Activated CD4-positive, CD25-positive, alpha-beta regulatory T cell (primary cell): Measurements from ENCODE around the gene CFAP100.

Source experiments
- DNase-seq, 4 experiments: peaks; one replicate each; lab custom pipeline; 2025; lab: John Stamatoyannopoulos, UW

Gene CFAP100

DNA sequence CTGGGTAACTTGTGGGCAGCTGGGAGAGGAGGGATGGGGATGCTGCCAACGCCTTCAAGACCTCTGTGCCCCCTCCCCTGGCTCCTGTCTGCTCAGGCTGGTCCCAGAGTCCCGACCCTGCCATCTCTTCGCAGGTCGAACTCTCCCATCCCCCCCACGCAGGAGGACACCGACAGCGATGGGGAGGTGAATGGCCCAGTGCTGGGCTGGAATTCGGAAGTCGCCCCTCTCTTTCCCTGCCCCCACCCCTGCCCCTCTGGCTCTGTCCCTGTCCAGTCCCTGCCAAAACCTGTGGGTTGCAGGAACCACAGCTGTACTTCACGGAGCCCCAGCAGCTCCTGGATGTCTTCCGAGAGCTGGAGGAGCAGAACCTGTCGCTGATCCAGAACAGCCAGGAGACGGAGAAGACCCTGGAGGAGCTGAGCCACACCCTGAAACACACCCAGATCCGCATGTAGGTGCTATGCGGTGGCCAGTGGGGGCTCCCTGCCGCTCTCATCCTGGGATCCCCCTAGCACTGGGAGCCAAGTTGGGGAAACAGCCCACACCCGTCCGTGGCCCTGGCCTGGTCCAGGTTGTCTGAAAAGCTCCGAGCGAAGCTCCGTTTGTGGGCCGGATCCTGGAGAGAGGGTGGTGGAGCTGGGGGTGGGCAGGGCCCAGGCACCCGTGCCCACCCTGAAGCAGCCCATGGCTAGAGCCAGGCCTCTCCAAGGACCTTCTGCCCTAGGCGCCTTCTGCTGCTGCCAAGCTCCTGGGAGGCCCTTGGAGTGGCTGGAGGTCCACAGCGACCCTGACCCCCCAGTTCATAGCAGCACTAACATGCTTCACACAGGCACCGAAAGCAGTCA, 28.7 kb downstream of the CFAP100 start:
- DNase-seq = no peak

DNA sequence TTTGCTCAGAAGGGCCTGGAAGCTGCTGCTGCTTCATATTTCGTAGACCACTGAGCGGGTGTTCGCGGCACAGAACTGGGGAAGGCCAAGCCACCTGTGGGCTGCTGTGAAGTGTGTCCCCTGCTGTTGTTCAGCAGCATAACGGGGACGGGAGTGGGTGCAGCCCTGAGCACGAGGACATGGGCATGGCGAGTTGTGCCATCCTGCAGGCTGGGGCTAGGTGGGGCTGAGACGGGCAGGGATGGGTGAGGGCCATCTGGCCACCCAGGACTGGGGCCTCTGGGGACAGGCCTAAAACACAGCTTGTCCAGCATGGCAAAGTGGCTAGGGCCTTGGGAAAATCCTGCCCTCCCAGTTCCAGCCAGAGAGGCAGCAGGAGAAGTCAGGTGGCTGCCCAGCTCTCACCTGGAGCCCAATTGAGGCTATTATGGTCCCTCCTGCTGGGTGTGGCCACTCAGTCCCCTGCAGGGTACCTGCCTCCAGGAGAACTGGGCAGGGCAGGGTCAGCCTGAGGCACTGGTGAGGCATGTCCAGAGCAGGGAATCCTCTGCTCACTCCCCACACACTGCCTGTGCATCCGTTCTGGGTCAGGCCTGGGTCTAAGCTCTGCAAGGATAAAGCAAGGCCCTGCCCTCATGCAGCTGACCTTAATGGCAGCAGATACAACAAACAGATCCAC, 29.5 kb downstream of the CFAP100 start:
- no peak for DNase-seq

DNA sequence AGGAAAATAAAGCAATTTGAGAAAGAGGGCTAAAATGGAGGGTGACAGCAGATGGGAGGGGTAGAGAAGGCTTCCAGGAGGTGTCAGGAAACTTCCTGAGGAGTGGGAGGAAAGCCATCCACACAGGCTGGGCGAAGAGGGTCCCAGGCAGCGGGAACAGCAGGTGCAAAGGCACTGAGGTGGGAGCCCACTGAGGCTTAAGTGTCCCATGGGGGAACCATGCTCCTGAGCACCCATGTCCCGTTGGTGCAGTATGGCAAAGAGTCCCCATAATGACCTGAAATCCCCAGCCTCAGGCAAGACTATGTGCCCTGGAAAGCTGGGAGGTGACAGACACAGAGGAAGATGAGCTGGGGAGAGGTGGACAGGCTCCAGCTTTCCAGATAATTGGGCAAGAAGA, 30.0 kb downstream of the CFAP100 start:
- no peak for DNase-seq

DNA sequence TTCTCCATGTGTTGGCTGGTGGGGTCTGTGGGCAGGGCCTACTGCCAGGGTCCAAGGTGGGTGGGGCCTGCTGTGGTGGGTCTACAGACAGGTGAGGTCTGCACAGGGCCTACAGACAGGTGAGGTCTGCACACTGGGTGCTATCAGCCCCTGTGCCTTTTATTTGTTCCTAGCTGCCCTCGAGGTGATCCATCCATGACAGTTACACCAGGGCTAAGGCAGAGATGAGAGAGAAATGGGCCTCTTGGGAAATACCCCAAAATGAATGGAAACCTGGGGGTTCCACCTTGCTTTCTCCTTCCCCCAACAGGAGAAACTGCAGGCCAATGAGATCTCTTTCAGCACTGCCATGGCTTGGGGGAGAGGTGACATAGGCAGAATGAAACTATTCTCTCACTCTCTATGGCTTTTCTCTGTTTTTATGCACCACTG, 36.4 kb downstream of the CFAP100 start:
- no peak for DNase-seq

DNA sequence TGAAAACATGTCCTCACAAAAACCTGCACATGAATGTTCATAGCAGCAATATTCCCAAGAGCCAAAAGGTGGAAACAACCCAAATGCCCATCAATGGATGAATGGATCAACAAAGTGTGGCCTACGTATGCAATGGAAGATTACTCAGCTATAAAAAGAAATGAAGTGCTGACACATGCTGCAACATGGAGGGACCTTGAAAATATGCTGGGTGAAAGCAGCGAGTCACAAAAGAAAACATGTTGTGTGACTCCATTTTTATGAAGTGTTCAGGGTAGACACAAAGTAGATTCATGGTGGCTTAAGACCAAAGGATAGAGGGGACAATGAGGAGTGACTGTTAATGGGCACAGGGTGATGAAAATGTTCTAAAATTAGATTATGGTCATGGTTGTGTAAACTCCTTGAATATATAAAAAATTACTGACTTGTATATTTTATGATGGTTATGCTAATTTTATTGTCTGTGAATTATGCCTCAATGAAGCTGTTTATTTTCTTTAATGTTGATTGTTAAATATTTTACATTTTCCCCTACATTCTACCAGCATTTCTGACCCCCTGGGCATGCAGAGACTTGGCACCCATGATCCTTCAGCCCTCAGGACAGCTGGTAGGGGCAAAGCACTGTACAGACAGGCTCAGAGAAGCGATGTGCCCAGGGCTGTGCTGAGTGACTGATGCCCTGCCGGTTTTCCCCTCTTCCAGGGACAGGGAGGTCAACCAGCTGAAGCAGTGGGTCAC, 37.8 kb downstream of the CFAP100 start:
- DNase-seq = no peak

DNA sequence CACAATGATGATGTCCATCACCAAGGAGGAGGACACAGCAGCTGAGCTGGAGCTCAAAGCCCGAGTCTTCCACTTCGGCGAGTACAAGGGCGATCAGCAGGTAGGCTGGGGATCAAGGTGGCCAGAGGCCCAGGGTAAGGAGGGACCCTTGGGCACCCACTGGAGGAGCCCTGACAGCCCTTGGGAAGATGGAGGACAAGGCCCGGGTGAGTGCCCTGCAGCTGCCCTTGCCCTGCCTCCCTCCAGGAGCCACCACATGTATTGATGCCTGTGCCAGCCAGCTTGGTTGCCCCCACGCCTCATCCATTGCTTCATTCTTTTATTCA, 38.4 kb downstream of the CFAP100 start:
- no peak for DNase-seq

DNA sequence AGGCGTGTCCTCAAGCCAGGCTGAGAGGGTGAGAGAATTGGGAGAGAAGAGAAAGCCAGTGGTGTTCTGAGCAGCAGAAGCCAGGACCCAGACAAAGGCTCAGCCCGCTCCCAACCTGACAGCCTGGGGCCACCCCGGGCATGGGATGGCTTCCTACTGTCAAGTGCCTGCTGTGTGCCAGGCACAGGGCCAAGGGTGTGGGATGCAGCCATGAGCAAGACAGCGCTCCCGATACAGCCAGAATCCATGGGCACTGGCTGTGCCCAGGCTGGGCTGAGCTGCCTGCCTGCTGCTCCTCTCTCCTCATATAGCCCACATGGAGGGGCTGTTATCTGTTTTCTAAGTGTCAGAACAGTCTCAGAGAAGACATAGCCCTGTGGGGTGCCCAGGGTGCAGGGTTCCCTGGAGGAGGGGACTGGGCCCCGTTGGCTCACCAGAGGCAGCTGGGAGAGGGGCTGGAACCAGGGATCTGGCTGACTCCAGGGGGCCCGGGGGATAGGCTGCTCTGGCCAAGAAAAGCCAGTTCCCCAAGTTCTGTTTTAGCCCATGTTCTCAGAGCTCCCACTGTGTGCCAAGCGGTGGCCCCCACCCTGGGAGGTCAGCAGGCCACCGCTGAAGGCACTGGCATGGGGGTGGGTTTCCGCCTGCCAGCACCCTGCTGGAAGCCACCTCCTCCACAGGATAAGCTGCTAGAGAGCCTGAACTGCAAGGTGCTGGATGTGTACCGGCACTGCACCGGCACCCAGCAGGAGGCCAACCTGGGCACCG, 39.0 kb downstream of the CFAP100 start:
- no peak for DNase-seq

DNA sequence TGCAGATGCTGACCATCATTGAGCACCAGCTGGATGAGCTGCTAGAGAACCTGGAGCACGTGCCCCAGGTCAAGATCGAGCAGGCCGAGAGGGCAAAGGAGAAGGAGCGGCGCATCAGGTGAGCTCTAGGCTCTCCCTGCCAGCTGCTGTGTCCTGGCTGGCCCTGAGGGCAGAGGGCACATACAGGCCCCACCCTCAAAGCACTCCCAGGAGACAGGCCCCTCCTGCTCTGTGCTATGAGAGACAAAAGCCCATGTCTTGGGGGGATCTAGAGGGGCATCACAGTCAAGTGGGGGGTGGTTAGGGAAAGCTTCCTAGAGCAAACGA, 39.5 kb downstream of the CFAP100 start:
- no peak for DNase-seq

DNA sequence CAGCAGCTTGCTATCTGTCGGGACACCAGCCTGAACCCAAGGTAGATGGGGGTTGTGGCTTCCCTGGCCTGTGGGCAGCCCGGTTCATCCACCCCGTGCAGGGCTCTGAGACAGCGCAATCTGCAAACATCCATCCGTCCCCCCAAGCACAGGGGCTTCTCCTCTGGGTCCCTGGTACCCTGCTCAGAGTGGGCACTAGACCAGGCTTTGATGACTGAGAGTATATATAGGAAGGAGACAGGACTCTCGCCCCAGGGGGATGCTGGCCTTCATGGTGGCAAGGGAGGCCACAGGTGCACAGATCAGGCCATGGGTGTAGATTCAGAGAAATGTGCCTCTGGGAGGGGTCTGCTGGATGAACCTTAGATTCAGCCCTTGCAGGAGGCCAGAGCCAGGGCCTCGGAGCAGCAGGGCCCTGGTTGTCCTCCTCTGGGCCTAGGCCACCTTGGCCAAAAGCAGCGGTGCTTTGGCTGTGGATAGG, 40.3 kb downstream of the CFAP100 start:
- DNase-seq = no peak

DNA sequence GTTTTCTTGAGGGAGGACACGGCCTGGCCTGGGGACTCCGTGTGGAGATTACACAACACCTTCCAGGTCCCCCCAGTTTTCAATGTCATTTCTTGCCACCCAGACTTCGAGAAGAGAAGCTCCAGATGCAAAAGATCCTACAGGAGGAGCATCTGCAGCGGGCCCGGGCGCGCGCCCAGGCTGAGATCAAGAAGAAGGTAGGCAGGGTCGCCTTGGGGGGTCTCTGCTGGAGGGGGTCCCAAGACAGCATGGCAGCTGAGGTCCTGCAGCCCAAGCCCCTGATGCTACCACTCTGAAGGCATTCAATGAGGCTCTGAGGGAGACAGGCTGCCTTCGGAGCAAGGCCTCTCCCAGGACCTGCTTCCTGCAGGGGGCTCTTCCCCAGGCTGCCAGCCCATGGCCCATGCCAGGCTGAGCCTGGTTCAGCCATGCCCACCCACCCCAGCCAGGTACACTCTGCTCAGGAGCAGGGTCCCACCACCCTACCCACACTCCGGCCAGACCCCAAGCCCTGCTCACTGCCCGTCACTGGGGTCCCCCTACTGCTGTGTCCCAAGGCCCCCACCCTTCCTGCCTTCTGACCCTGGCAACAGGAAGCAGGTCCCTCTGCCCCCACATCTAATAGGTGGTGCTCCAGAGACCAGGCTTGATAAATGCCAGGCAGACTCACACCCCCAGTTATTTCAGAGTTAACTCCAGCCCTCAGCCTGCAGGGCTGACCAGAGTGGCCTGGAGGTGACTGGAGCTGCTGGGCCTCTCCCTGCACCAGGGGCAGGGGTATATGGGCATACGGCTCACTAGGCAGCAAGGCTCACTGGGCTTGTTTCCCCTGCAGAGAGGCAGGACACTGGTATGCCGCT, 41.0 kb downstream of the CFAP100 start:
- DNase-seq = no peak

DNA sequence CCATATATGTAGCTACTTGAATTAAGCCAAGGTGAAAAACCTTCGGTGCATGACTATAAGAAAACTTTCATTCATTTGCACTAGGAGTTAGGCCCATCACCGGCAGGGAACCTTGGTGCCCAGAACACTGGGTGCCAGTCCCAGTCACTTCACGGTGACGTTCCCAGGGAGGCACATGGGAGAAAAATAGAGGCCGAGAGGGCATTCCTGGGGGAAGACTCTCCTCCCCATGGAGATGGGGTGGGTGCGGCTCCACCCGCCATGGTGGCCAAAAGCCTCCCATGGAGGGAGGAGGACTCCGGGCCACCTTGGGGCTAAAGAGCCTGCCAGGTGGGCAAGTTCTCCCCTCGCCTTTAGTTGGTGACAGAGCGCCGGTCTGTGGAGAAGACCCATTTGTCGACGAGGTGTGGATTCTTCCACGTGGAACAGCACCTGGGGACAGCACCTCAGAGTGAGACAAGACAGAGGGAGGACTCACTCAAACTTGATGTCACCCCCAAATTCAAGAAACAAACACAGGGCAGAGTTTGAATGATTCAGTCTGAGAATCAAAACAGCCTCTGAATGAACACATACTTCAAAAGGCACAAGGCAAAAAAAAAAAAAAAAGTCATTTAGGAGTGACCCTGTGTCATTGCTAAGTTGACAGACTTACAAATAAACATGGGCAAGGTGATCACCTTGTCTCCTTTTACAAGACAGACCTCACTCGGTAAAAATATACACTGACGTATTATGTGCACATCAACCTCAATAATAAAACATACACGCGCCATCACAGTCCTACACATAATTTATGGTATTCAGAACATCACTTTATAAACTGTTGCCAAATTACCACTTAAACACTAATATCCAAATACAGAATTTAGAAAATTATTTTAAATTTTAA, 42.4 kb downstream of the CFAP100 start:
- no peak for DNase-seq

DNA sequence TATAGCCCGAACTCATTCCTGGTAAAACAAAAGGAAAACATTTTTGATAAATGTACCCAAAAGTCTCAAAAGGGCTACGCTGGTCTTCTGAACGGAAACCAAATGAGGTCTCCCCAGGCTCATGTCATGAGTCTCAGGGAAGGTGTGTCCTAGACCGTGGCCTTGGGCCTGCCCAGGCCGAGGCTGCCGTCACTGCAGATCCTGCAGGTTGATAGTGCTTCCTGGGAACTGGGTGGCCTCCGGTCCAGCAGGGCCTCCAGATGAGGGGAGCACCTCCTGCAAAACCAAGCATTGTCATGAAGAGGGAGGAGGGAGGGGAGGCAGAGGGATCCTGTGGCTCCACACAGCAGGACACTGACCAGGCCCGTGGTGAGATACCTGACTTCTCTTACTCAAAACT, 43.5 kb downstream of the CFAP100 start:
- no peak for DNase-seq

DNA sequence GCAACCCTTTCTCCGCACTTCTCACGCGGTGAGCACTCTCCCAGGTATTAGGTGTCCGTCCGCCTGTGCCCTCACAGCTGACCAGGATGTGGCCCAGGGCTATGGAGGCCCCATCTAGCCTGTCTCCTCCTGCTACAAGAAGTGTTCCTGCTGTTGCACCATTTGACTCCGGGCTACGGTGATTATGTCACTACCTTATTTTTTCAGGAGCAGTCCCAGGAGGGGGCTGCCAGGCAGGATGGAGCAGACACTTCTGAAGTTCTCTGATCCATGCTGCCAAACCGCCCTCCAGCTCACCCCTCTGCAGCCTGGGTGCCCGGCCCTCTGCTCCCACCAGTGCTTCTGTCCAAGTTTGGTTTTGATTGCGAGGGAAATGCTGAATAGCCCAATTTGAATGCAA, 44.0 kb downstream of the CFAP100 start:
- no peak for DNase-seq

DNA sequence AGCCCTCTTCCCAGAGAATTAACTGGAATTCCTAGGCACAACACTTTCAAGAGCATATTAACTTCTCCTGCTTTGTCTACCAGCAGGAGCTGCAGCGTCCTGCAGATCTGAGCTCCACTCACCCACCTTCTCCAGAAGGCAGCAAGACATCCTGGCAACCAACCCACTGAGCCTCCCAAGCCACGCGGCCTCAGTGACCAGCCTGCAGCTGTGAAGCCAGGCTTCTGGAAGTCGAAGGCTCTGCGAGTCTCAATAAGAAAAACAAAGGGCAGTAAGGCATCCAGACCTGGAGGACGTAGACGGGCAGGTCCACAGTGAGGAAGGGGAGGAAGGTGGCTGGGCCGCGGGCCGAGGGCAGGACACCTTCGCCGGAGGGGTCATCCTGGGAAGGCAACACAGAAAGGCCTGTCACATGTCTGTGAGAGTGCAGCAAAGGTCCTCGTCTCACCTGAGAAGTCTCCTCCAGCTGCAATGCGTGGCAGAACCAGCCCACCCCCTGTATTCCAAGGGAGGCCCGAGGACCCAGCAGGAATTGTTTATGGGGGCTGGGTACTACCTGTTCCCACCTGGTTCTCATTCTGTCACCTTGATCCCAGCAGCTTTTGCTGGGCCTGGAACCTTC, 44.7 kb downstream of the CFAP100 start:
- no peak for DNase-seq

DNA sequence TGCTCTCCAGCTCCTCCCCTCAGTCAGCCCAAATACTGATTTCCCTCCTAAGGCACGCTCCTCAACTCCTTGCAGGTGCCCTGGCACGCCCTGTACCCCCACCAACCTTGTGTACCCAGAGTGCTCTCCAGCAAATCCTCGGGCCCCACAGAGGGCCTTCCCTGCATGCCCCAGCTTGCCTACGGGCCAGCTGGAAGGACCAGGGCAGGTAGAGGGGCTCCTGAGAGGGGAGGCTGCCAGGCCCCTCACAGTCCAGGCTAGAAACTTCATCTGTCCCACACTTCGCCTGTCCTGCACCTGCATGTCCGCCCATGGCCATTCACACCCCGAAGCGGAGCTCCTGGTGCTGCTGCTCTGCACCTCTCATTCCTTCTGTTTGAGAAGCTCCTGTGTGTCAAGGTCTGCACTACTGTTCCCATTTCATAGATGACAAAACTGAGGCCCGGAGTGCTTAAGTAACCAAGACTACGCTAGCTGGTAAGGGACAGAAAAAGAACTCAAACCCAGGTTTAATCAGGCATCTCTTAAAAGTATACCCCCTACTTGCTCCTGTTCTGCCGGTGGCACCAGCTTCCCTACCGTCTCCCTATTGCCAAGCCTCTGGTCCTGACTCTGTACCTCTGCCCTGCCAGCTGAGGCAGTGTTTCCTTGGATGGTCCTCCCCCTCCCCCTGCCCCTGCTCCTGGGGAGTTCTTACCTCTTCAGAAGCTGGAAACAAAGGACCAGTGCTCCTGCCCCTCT, 45.4 kb downstream of the CFAP100 start:
- no peak for DNase-seq

DNA sequence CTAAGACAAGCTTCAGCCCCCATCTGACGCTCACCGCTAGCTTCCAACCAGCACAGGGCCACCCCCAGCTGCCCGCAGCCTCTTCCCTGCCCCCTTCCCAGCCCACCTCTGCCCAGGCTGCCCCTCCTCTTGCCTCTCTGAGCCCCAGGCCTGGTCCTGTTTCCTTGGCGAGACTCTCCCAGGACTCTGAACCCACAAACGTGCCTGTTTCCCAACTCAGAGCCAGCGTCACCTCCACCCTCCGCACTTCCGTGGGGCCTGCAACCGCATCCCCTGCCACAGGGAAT, 45.9 kb downstream of the CFAP100 start:
- DNase-seq = no peak

DNA sequence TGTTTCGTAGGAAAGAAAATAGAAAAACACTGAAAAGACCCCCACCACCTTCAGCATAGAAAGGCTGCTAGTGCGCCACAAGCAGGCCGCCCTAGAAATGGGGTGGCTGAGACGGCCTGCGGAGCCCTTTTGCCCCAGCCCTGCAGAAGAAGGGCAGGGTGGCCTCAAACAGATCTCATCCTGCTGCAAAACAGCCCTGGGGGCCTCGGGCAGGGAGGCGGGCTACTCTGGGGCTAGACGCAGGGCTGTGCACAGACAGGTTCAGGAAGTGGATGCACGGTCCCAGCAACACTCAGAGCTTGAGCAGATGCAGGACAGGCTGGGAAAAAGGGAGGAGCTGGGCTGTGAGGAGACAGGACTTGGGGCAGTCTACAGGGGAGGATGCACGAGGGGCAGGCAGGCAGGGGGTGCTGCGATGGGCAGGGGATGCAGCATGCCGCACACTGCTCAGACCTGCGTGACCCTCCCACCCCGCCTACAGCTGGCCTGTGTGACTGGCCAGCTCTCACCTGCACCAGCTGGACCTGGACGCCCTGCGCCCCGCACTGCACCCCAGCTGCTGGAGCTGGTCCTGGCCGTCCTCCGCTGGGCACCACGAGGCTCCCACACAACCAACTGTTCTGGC, 46.7 kb downstream of the CFAP100 start:
- DNase-seq = no peak

DNA sequence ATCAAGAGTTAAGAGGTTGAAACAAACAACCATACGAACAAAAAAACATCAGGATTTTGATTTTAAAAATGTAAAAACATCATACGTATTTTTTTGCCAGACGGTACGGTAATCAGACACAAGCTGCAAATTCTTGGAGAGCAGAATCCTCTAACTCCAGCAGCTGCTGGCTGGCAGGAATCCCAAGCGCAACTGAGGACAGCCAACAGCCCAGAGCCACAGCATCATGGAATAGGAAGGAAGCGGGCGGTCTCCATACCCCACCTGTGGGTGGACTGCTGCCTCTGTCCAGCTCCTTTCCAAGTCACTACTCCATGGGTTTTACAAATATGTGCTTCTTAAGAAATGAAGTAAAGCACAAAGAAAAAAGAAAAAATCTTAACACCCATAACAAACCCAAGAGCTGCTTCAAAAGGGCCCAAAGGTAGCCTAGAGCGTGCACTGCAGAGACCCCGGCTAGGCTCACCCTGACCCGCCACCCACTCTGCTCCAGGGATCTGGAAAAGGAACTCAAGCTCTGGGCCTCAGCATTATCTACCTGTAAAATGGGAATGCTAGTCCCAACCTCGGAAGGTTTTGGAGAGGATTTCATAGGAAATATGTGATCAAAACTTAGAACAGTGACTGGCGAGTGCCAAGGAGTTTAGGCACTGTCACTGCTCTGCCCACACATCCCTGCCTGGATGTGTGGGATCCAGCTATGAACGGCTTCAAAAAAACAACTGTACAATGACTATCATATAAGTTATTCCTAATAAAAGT, 47.6 kb downstream of the CFAP100 start:
- DNase-seq = no peak
